HepG2 (cell line): ENCODE measurements around the gene COX6B1. TPM values are rescaled to one million over a fixed set of nuclear protein-coding genes. Genes with fewer than 3 reads are reported as not detected.
A peak's percentile ranks its signal among the peaks of the same experiment; 100 is the strongest.

Experiments
- ADNP ChIP-seq: sonication (generic); formaldehyde crosslinking; IDR thresholded peaks from 2 replicates; pipeline ENCODE4 v1.4.0; 2020; ENCODE audit warnings: missing genetic modification reagents
- DNMT1 ChIP-seq: sonication (generic); formaldehyde crosslinking; IDR thresholded peaks from 2 replicates; pipeline ENCODE4 v1.5.1; 2020; ENCODE audit warnings: mild to moderate bottlenecking, missing genetic modification reagents
- ETV5 ChIP-seq: IDR thresholded peaks from 2 replicates; pipeline ENCODE4 v1.6.1; 2018; ENCODE audit warnings: missing biosample characterization, missing genetic modification reagents, inconsistent platforms, borderline replicate concordance
- FOXO1 ChIP-seq: sonication (generic); formaldehyde crosslinking; IDR thresholded peaks from 2 replicates; pipeline ENCODE4 v1.4.0; 2020; ENCODE audit warnings: missing genetic modification reagents
- GATAD1 ChIP-seq: IDR thresholded peaks from 2 replicates; pipeline ENCODE4 v1.6.1; 2016; ENCODE audit warnings: missing genetic modification reagents, missing compliant biosample characterization
- IKZF5 ChIP-seq: IDR thresholded peaks from 2 replicates; pipeline ENCODE4 v1.6.1; 2018; ENCODE audit warnings: missing genetic modification reagents, mild to moderate bottlenecking, missing compliant biosample characterization
- KMT2A ChIP-seq: sonication (generic); formaldehyde crosslinking; IDR thresholded peaks from 2 replicates; pipeline ENCODE4 v1.4.0; 2020; ENCODE audit warnings: missing genetic modification reagents
- MAX ChIP-seq: IDR thresholded peaks from 2 replicates; pipeline ENCODE4 v1.6.1; 2012; ENCODE audit warnings: inconsistent platforms
- NONO ChIP-seq, 2 experiments: fragments of 450-650 bp in 1 of 2; sonication (generic) in 1 of 2; formaldehyde crosslinking in 1 of 2; IDR thresholded peaks in 1 of 2; conservative IDR thresholded peaks in 1 of 2; 2 replicates each; pipeline versions ENCODE4 v1.6.1 to v1.8.0; 2017 to 2022; ENCODE audit warnings: mild to moderate bottlenecking in 1 of 2, missing genetic modification reagents in 1 of 2, moderate library complexity in 1 of 2
- PRDM10 ChIP-seq: sonication (generic); formaldehyde crosslinking; IDR thresholded peaks from 2 replicates; pipeline ENCODE4 v1.4.0; 2020; ENCODE audit warnings: low read depth, missing genetic modification reagents
- RNF219 ChIP-seq: sonication (generic); formaldehyde crosslinking; IDR thresholded peaks from 2 replicates; pipeline ENCODE4 v1.5.0; 2020; ENCODE audit warnings: mild to moderate bottlenecking, missing genetic modification reagents
- ZC3H13 ChIP-seq: sonication (generic); formaldehyde crosslinking; IDR thresholded peaks from 2 replicates; pipeline ENCODE4 v1.8.1; 2023; ENCODE audit warnings: mild to moderate bottlenecking, missing genetic modification reagents, moderate library complexity
- ZNF160 ChIP-seq: sonication (generic); formaldehyde crosslinking; IDR thresholded peaks from 2 replicates; pipeline ENCODE4 v1.8.0; 2022; ENCODE audit warnings: mild to moderate bottlenecking, inconsistent platforms, missing genetic modification reagents
- ZNF275 ChIP-seq: sonication (generic); formaldehyde crosslinking; IDR thresholded peaks from 2 replicates; pipeline ENCODE4 v1.8.0; 2022; ENCODE audit warnings: missing genetic modification reagents, mild to moderate bottlenecking, inconsistent platforms, borderline replicate concordance
- ZNF839 ChIP-seq: sonication (generic); formaldehyde crosslinking; IDR thresholded peaks from 2 replicates; pipeline ENCODE4 v1.4.0; 2020; ENCODE audit warnings: missing genetic modification reagents, mild to moderate bottlenecking, borderline replicate concordance
- ZNF878 ChIP-seq: sonication (generic); formaldehyde crosslinking; IDR thresholded peaks from 2 replicates; pipeline ENCODE4 v1.8.1; 2023; ENCODE audit warnings: mild to moderate bottlenecking, missing genetic modification reagents, moderate library complexity
- ZZZ3 ChIP-seq: sonication (generic); formaldehyde crosslinking; IDR thresholded peaks from 2 replicates; pipeline ENCODE4 v1.4.0; 2020; ENCODE audit warnings: missing genetic modification reagents, mild to moderate bottlenecking, borderline replicate concordance
- polyA plus RNA-seq, 8 experiments: library from polyadenylated mRNA; depleted of rRNA in 3 of 8; stranded (reverse) in 7 of 8; unstranded in 1 of 8; fragments of >200 nt; fragmentation: Illumina TruSeq in 4 of 8; extraction: Trizol in 4 of 8; gene quantifications; 2 replicates each; pipeline versions ENCODE4 v1.2.1 to v1.2.3, GENCODE V29; 2011 to 2016; ENCODE audit warnings: low read depth in 4 of 8, missing spikeins in 1 of 8, mixed read lengths in 1 of 8; ENCODE audit not compliant: insufficient read depth in 1 of 8
- total RNA-seq, 5 experiments: library from RNA; depleted of rRNA; stranded (reverse); fragments of >200 nt; fragmentation: Illumina TruSeq; extraction: Trizol; gene quantifications; 2 replicates each; pipeline ENCODE4 v1.2.3, GENCODE V29; 2016; ENCODE audit warnings: low read depth in 1 of 5

Gene COX6B1
- total and polyA plus RNA-seq, 2 of the 13 experiments (the other 11 are each of a cell fraction or from before 2014, with no cell fraction given), result 481 to 487 TPM

- TF ChIP-seq RNF219 (CRISPR knock-in tag), result no peak
- TF ChIP-seq ZNF275 (CRISPR knock-in tag), result no peak
- TF ChIP-seq MAX, result no peak
- no peak for TF ChIP-seq DNMT1 (CRISPR knock-in tag)
- no peak for TF ChIP-seq ZNF878 (CRISPR knock-in tag)
- TF ChIP-seq ZNF839 (CRISPR knock-in tag), result no peak
- TF ChIP-seq PRDM10 (CRISPR knock-in tag), result no peak
- TF ChIP-seq ZNF160, result no peak
- TF ChIP-seq NONO (IDR thresholded peaks at IDR 0.05), result no peak
- TF ChIP-seq NONO (CRISPR knock-in tag; conservative IDR thresholded peaks at IDR 0.05), result no peak
- TF ChIP-seq ADNP, result no peak
- TF ChIP-seq FOXO1 (CRISPR knock-in tag), result no peak
- no peak for TF ChIP-seq ZC3H13
- TF ChIP-seq IKZF5, result no peak
- no peak for TF ChIP-seq GATAD1 (CRISPR knock-in tag)
- peak; percentile 56; the same call in 1 of the 2 replicates for TF ChIP-seq ETV5 (CRISPR knock-in tag)
- no peak for TF ChIP-seq KMT2A (CRISPR knock-in tag)
- no peak for TF ChIP-seq ZZZ3 (CRISPR knock-in tag)
Observed at GRCh38 chr19:35696835-35697234, 48.7 kb downstream of the COX6B1 start (continued).
